Body of pancreas (tissue), 4 donors: Measurements from ENCODE around the gene MCEE.
"Not testable (repeated sequence)": the region's sequence is repeated elsewhere in the genome, so short reads cannot be mapped to it uniquely, and the experiment has no call there.

Source experiments
- CTCF ChIP-seq, 7 experiments: fragments of 450-650 bp in 4 of 7; fragments of 200-600 bp in 3 of 7; sonication (generic) in 3 of 7; IDR thresholded peaks; one replicate each; pipeline ENCODE4 v1.5.1; 2016 to 2019; ENCODE audit warnings: antibody characterized with exemption in 7 of 7
- POLR2A ChIP-seq, 3 donors: fragments of 450-650 bp; IDR thresholded peaks; one replicate each; pipeline ENCODE4 v1.6.1; 2016; ENCODE audit warnings: antibody characterized with exemption in 3 of 3, mild to moderate bottlenecking in 2 of 3

GRCh38 chr2:71091808-71092207 lies 38.2 kb downstream of the MCEE start:
- not testable (repeated sequence) for TF ChIP-seq POLR2A, CTCF (IDR thresholded peaks at IDR 0.05)
